HL-60 (cell line): Measurements from ENCODE around the gene PMPCB.
"Not testable (repeated sequence)": the region's sequence is repeated elsewhere in the genome, so short reads cannot be mapped to it uniquely, and the experiment has no call there.

Experiments used
- GABPA ChIP-seq: IDR thresholded peaks from 2 replicates; pipeline ENCODE4 v1.6.1; 2012; ENCODE audit warnings: low read depth
- POLR2AphosphoS5 ChIP-seq: IDR thresholded peaks from 2 replicates; pipeline ENCODE4 v1.6.1; 2012; ENCODE audit warnings: low read depth
- TF ChIP-seq, protein P1 (sequence below): IDR thresholded peaks from one replicate; pipeline ENCODE4 v1.5.1; 2011; ENCODE audit warnings: low read length, control low read depth, inconsistent platforms; ENCODE audit not compliant: insufficient read depth

DNA sequence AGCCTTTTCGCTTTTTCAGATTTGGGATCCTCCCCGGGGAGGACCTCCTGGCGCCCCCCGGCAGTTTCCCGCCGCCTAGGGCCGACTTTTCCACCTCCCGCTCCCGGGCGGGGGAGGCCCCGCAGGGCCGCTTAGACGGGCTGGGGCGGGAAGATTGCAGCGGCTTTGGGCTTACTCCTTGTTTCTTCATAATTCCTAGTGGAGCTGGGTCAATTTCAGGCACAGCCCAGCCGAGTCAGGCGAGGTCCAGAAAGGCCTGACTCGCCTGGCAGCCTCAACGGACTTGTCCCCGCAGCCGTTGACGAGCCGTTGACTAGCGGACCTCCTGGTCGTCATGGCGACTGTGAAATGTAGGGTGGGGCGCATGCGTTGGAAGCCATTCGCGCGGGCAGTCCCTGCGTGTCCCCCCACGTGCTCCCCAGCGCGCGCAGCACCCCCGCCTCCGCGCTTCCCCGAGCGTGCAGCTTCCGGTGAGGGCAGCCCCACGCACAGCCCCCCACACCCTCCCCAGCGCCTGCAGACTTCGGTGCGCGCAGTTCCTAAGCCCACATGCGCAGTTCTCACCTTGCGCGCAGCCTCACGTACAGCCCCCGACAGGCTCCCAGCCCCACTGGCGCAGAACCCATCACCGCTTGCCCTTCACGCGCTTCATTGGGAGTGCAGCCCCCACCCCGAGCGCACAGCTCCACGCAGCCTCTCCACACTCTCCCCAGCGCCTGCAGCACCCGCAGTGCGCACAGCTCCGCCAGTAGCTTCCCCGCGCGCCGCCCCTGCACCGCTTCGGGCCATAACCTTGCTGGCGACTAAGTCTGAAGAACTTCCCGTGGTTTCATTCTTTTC is 17.1 kb upstream of the PMPCB start:
- TF ChIP-seq, protein P1, sequence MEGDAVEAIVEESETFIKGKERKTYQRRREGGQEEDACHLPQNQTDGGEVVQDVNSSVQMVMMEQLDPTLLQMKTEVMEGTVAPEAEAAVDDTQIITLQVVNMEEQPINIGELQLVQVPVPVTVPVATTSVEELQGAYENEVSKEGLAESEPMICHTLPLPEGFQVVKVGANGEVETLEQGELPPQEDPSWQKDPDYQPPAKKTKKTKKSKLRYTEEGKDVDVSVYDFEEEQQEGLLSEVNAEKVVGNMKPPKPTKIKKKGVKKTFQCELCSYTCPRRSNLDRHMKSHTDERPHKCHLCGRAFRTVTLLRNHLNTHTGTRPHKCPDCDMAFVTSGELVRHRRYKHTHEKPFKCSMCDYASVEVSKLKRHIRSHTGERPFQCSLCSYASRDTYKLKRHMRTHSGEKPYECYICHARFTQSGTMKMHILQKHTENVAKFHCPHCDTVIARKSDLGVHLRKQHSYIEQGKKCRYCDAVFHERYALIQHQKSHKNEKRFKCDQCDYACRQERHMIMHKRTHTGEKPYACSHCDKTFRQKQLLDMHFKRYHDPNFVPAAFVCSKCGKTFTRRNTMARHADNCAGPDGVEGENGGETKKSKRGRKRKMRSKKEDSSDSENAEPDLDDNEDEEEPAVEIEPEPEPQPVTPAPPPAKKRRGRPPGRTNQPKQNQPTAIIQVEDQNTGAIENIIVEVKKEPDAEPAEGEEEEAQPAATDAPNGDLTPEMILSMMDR: not testable (repeated sequence)
- peak; percentile 67 for TF ChIP-seq POLR2AphosphoS5
- TF ChIP-seq GABPA: not testable (repeated sequence)
